Fibroblast of peridontal ligament (primary cell): ENCODE data around the gene TRAF4.
"Not testable (repeated sequence)": the region's sequence is repeated elsewhere in the genome, so short reads cannot be mapped to it uniquely, and the experiment has no call there.

Experiments
- DNase-seq: peaks from one replicate; pipeline ENCODE4 v3.0.0-alpha.2; 2010; ENCODE audit errors: extremely low read depth

Gene TRAF4

GRCh38 chr17:28792877-28793661, 49.3 kb downstream of the TRAF4 start:
- DNase-seq = peak; percentile 6

GRCh38 chr17:28794846-28795441, 51.1 kb downstream of the TRAF4 start:
- DNase-seq = not testable (repeated sequence)

DNA sequence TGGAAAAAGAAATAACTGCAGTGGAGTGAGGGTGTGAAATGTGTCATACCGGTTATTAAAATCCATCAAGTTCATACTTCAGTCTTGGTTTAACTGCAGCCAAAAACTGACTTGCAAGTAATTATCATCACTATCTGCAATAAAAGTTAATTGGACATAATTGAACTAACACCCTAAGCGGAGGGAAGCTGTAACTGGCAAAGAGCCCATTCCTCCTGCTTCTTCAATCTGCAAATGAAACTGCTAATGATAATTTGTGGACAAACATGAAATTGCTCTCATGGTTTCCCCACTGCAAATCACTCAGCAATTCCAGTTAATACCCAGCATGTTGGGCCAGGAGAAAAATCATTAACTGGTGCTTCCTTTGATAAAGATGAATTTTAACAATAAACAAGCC, 52.3 kb downstream of the TRAF4 start:
- no peak for DNase-seq
